HG02678 (cell line): ENCODE results near the gene CSAD.
"Not testable (repeated sequence)": the region's sequence is repeated elsewhere in the genome, so short reads cannot be mapped to it uniquely, and the experiment has no call there.

Experiments
- ATAC-seq: cut with Tn5 transposase; IDR thresholded peaks from one replicate; pipeline ENCODE4 v1.9.1; 2021; ENCODE audit warnings: mild to moderate bottlenecking, moderate library complexity; ENCODE audit not compliant: unreplicated experiment

Gene CSAD

DNA sequence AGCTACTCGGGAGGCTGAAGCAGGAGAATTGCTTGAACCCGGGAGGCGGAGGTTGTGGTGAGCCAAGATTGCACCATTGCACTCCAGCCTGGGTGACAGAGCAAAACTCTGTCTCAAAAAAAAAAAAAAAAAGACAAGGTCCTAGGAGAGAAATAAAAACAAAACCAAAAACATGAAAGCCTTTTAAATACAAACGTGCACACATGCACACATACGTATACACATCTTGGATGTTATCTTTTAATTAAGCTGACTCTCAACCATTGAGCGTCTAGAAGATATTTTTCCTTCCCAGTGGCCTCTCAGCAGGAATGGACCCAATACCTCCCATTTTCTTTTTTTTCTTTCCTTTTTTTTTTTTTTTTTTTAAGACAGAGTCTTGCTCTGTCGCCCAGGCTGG is 68.3 kb downstream of the CSAD start:
- ATAC-seq: not testable (repeated sequence)
